Chondrocyte (in vitro differentiated cells): ENCODE results near the gene LRRC7. TPM values are rescaled to one million over a fixed set of nuclear protein-coding genes. Genes with fewer than 3 reads are reported as not detected.

Experiments
- DNase-seq: peaks from one replicate; pipeline ENCODE4 v3.0.0; 2021; ENCODE audit warnings: mixed read lengths, low spot score
- H3K27ac Mint-ChIP-seq: one replicate; pipeline ENCODE4 v1.8.0; 2021; ENCODE audit warnings: mild to moderate bottlenecking, moderate library complexity, mixed read lengths; ENCODE audit not compliant: unreplicated experiment
- H3K27me3 Mint-ChIP-seq: 2 replicates; pipeline ENCODE4 v1.8.0; 2021; ENCODE audit warnings: low read depth, mixed read lengths
- H3K36me3 Mint-ChIP-seq: 2 replicates; pipeline ENCODE4 v1.8.0; 2021; ENCODE audit warnings: low read depth, mixed read lengths
- H3K4me1 Mint-ChIP-seq: 2 replicates; pipeline ENCODE4 v1.8.0; 2021; ENCODE audit warnings: low read depth, mild to moderate bottlenecking, mixed read lengths
- H3K4me3 Mint-ChIP-seq: one replicate; pipeline ENCODE4 v1.8.0; 2021; ENCODE audit warnings: mild to moderate bottlenecking, moderate library complexity, mixed read lengths; ENCODE audit not compliant: unreplicated experiment
- H3K9me3 Mint-ChIP-seq: 2 replicates; pipeline ENCODE4 v1.8.0; 2021; ENCODE audit warnings: low read depth, mixed read lengths
- CTCF ChIP-seq: fragments of 200-600 bp; sonication (generic); IDR thresholded peaks from 2 replicates; pipeline ENCODE4 v1.5.0; 2021; ENCODE audit warnings: antibody characterized with exemption, mild to moderate bottlenecking, moderate library complexity
- total RNA-seq: library from RNA; stranded (reverse); gene quantifications from 3 replicates; pipeline ENCODE4 v1.2.1, GENCODE V29; 2021

The LRRC7 gene
- total RNA-seq, 1 donor from 2014 or later, result not detected

GRCh38 chr1:69911301-69911801 is 343.6 kb downstream of the LRRC7 start:
- Mint-ChIP-seq H3K4me1 (peaks cover 33% of the 10 kb centered on the region), H3K9me3 (peaks cover 5% of the 10 kb centered on the region), H3K36me3 (peaks cover 6% of the 10 kb centered on the region), H3K27ac (peak overlapping the region; percentile 65), H3K4me3 (no peak overlapping the region), H3K27me3 (no peaks in the 10 kb centered on the region)
- TF ChIP-seq CTCF, result no peak
- DNase-seq, result no peak

- Mint-ChIP-seq H3K36me3 (peaks cover 6% of the 10 kb centered on the region), H3K4me1 (peaks cover 33% of the 10 kb centered on the region), H3K27me3 (no peaks in the 10 kb centered on the region), H3K27ac (peak overlapping the region; percentile 78), H3K4me3 (no peak overlapping the region), H3K9me3 (peaks cover 5% of the 10 kb centered on the region)
- DNase-seq, result no peak
- no peak for TF ChIP-seq CTCF
Measured at GRCh38 chr1:69913977-69914376, 346.3 kb downstream of the LRRC7 start.

GRCh38 chr1:69914976-69915765 is 347.4 kb downstream of the LRRC7 start:
- peaks cover under 1% of the 10 kb centered on the region for H3K36me3 Mint-ChIP-seq
- no peak for TF ChIP-seq CTCF
- peak overlapping the region; percentile 84 for H3K27ac Mint-ChIP-seq
- H3K4me3 Mint-ChIP-seq, result peak overlapping the region; percentile 31
- no peak for DNase-seq
- H3K4me1 Mint-ChIP-seq, result peaks cover 33% of the 10 kb centered on the region
- no peaks in the 10 kb centered on the region for H3K9me3 Mint-ChIP-seq
- no peaks in the 10 kb centered on the region for H3K27me3 Mint-ChIP-seq

GRCh38 chr1:69919129-69919921 is 351.6 kb downstream of the LRRC7 start:
- H3K36me3 Mint-ChIP-seq, result no peaks in the 10 kb centered on the region
- H3K27me3 Mint-ChIP-seq, result no peaks in the 10 kb centered on the region
- no peak overlapping the region for H3K4me3 Mint-ChIP-seq
- no peak overlapping the region for H3K27ac Mint-ChIP-seq
- peaks cover 3% of the 10 kb centered on the region for H3K9me3 Mint-ChIP-seq
- TF ChIP-seq CTCF, result no peak
- H3K4me1 Mint-ChIP-seq, result peaks cover 12% of the 10 kb centered on the region
- DNase-seq, result no peak

GRCh38 chr1:69919922-69920273 is 352.2 kb downstream of the LRRC7 start:
- H3K27me3 Mint-ChIP-seq, result no peaks in the 10 kb centered on the region
- peak; percentile 65 for DNase-seq
- H3K27ac Mint-ChIP-seq, result no peak overlapping the region
- TF ChIP-seq CTCF, result no peak
- H3K36me3 Mint-ChIP-seq, result no peaks in the 10 kb centered on the region
- peaks cover 3% of the 10 kb centered on the region for H3K9me3 Mint-ChIP-seq
- peaks cover 8% of the 10 kb centered on the region for H3K4me1 Mint-ChIP-seq
- no peak overlapping the region for H3K4me3 Mint-ChIP-seq
